ENCODE results near the gene DUSP9.

GRCh38 chrX:153688506-153688905 is 41.5 kb downstream of the DUSP9 start:
- TF ChIP-seq, protein P1, sequence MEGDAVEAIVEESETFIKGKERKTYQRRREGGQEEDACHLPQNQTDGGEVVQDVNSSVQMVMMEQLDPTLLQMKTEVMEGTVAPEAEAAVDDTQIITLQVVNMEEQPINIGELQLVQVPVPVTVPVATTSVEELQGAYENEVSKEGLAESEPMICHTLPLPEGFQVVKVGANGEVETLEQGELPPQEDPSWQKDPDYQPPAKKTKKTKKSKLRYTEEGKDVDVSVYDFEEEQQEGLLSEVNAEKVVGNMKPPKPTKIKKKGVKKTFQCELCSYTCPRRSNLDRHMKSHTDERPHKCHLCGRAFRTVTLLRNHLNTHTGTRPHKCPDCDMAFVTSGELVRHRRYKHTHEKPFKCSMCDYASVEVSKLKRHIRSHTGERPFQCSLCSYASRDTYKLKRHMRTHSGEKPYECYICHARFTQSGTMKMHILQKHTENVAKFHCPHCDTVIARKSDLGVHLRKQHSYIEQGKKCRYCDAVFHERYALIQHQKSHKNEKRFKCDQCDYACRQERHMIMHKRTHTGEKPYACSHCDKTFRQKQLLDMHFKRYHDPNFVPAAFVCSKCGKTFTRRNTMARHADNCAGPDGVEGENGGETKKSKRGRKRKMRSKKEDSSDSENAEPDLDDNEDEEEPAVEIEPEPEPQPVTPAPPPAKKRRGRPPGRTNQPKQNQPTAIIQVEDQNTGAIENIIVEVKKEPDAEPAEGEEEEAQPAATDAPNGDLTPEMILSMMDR (IDR thresholded peaks at IDR 0.05), result no peak
- TF ChIP-seq POLR2A (IDR thresholded peaks at IDR 0.05), result no peak
- TF ChIP-seq POLR2AphosphoS5 (IDR thresholded peaks at IDR 0.05), result no peak
- no peak for TF ChIP-seq EP300 (IDR thresholded peaks at IDR 0.05)
